Stimulated activated CD4-positive, alpha-beta T cell treated with anti-CD3 and anti-CD28 coated beads, Interleukin-12 subunit alpha, Interleukin-12 subunit beta, amount 100 ng/mL, for 24 hours (primary cell): ENCODE measurements around the gene TBC1D8.

ENCODE experiments used
- DNase-seq, 2 experiments: peaks; one replicate each; pipeline ENCODE4 v3.0.0-alpha.2; 2020; ENCODE audit warnings: low read depth in 2 of 2

The TBC1D8 gene

GRCh38 chr2:100999995-101000394 lies 151.2 kb downstream of the TBC1D8 start:
- DNase-seq: no peak

- DNase-seq: no peak
Observed at GRCh38 chr2:100998235-100998573, 153.0 kb downstream of the TBC1D8 start.

GRCh38 chr2:100997509-100998234 lies 153.5 kb downstream of the TBC1D8 start:
- DNase-seq: no peak

GRCh38 chr2:100995309-100996075 lies 155.7 kb downstream of the TBC1D8 start:
- no peak for DNase-seq

- no peak for DNase-seq
Observed at GRCh38 chr2:100993294-100993693, 157.9 kb downstream of the TBC1D8 start.

- DNase-seq: no peak
Observed at GRCh38 chr2:100992262-100992661, 158.9 kb downstream of the TBC1D8 start.

- no peak for DNase-seq
Observed at GRCh38 chr2:100991404-100991773, 159.8 kb downstream of the TBC1D8 start.

- DNase-seq: no peak
Observed at GRCh38 chr2:100990650-100991403, 160.4 kb downstream of the TBC1D8 start.

- DNase-seq: no peak
Observed at GRCh38 chr2:100990166-100990565, 161.0 kb downstream of the TBC1D8 start.

- DNase-seq: no peak
Observed at GRCh38 chr2:100989666-100990065, 161.5 kb downstream of the TBC1D8 start.

- DNase-seq: no peak
Observed at GRCh38 chr2:100988630-100989417, 162.4 kb downstream of the TBC1D8 start.

GRCh38 chr2:100987974-100988373 lies 163.2 kb downstream of the TBC1D8 start:
- DNase-seq: no peak

GRCh38 chr2:100987536-100987935 lies 163.6 kb downstream of the TBC1D8 start:
- no peak for DNase-seq

GRCh38 chr2:100986157-100986556 lies 165.0 kb downstream of the TBC1D8 start:
- no peak for DNase-seq

- DNase-seq: peak; percentile 47 to 63
Observed at GRCh38 chr2:100984892-100985307, 166.3 kb downstream of the TBC1D8 start.

- no peak for DNase-seq
Observed at GRCh38 chr2:100983684-100984310, 167.4 kb downstream of the TBC1D8 start.

- no peak for DNase-seq
Observed at GRCh38 chr2:100983201-100983600, 168.0 kb downstream of the TBC1D8 start.

GRCh38 chr2:100982431-100982861 lies 168.7 kb downstream of the TBC1D8 start:
- DNase-seq: no peak

- DNase-seq: no peak
Observed at GRCh38 chr2:100981011-100981410, 170.2 kb downstream of the TBC1D8 start.

GRCh38 chr2:100980046-100980445 lies 171.1 kb downstream of the TBC1D8 start:
- no peak for DNase-seq

- no peak for DNase-seq
Observed at GRCh38 chr2:100978582-100979191, 172.5 kb downstream of the TBC1D8 start.
